ENCODE data around the gene COP1.
"Not testable (repeated sequence)": the region's sequence is repeated elsewhere in the genome, so short reads cannot be mapped to it uniquely, and the experiment has no call there.

COP1 gene

GRCh38 chr1:176033881-176034280, 173.2 kb downstream of the COP1 start:
- DNase-seq (ENCODE audit: low read depth), result peak; percentile 60

- no peak for DNase-seq (ENCODE audit: low read depth)
Measured at GRCh38 chr1:176033474-176033873, 173.6 kb downstream of the COP1 start.

GRCh38 chr1:176032040-176032645, 174.9 kb downstream of the COP1 start:
- DNase-seq (ENCODE audit: low read depth), result no peak

- DNase-seq (ENCODE audit: low read depth), result no peak
Measured at GRCh38 chr1:176029609-176030008, 177.5 kb downstream of the COP1 start.

GRCh38 chr1:176029155-176029554, 177.9 kb downstream of the COP1 start:
- no peak for DNase-seq (ENCODE audit: low read depth)

- DNase-seq (ENCODE audit: low read depth), result not testable (repeated sequence)
Measured at GRCh38 chr1:176027934-176028333, 179.2 kb downstream of the COP1 start.

- DNase-seq (ENCODE audit: low read depth), result no peak
Measured at GRCh38 chr1:176022574-176022973, 184.5 kb downstream of the COP1 start.

GRCh38 chr1:176017722-176018121, 189.4 kb downstream of the COP1 start:
- DNase-seq (ENCODE audit: low read depth), result no peak

GRCh38 chr1:176009951-176010350, 197.1 kb downstream of the COP1 start:
- no peak for DNase-seq (ENCODE audit: low read depth)

GRCh38 chr1:176007756-176008389, 199.2 kb downstream of the COP1 start:
- not testable (repeated sequence) for DNase-seq (ENCODE audit: low read depth)

- DNase-seq (ENCODE audit: low read depth), result not testable (repeated sequence)
Measured at GRCh38 chr1:175994660-175995059, 212.4 kb downstream of the COP1 start.

GRCh38 chr1:175992825-175993224, 214.3 kb downstream of the COP1 start:
- DNase-seq (ENCODE audit: low read depth), result not testable (repeated sequence)

- not testable (repeated sequence) for DNase-seq (ENCODE audit: low read depth)
Measured at GRCh38 chr1:175992202-175992601, 214.9 kb downstream of the COP1 start.

GRCh38 chr1:175984813-175985212, 222.3 kb downstream of the COP1 start:
- no peak for DNase-seq (ENCODE audit: low read depth)

- no peak for DNase-seq (ENCODE audit: low read depth)
Measured at GRCh38 chr1:175984057-175984812, 222.9 kb downstream of the COP1 start.

GRCh38 chr1:175983363-175983762, 223.7 kb downstream of the COP1 start:
- not testable (repeated sequence) for DNase-seq (ENCODE audit: low read depth)

- no peak for DNase-seq (ENCODE audit: low read depth)
Measured at GRCh38 chr1:175981128-175981527, 226.0 kb downstream of the COP1 start.

- no peak for DNase-seq (ENCODE audit: low read depth)
Measured at GRCh38 chr1:175978926-175979325, 228.2 kb downstream of the COP1 start.

- DNase-seq (ENCODE audit: low read depth), result no peak
Measured at GRCh38 chr1:175978476-175978875, 228.6 kb downstream of the COP1 start.

- peak; percentile 3 for DNase-seq (ENCODE audit: low read depth)
Measured at GRCh38 chr1:175976865-175977642, 230.0 kb downstream of the COP1 start.

- no peak for DNase-seq (ENCODE audit: low read depth)
Measured at GRCh38 chr1:175969231-175969630, 237.9 kb downstream of the COP1 start.

- DNase-seq (ENCODE audit: low read depth), result peak; percentile 45
Measured at GRCh38 chr1:175968486-175969172, 238.5 kb downstream of the COP1 start.

All from fibroblast of gingiva (primary cell).